GM19372 (cell line): ENCODE results near the gene KCNK18.
"Not testable (repeated sequence)": the region's sequence is repeated elsewhere in the genome, so short reads cannot be mapped to it uniquely, and the experiment has no call there.

Source experiments
- ATAC-seq: cut with Tn5 transposase; IDR thresholded peaks from one replicate; pipeline ENCODE4 v1.9.1; 2021; ENCODE audit warnings: mild to moderate bottlenecking, low read depth, moderate library complexity; ENCODE audit not compliant: unreplicated experiment

The KCNK18 gene

DNA sequence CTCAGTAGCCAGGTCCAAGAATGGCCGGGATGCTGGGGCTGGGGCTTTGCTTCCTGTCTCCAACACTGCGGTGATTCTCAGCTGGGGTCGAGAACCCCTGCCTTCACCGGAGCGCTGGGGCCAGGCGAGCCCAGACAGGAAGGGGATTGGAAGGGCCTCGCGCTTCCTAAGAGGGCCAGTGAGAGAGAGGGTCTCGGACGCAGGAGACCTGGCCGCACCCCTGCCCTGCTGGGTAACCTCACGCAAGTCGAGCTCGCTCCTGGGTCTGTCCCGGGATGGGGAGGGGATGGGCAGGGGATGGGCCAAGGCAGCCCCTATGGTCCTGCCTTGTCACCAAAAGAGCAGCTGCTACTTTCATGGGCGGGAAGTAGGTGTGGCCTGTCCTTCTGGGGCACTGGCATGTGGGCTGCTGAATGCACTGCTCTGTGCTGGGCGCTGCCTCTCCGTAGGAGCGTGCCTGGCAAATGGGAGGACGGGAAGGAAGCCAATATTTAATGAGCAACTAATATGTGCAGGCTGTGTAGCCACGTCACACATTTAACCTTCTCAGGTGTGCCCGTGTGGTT lies 20.0 kb downstream of the KCNK18 start:
- peak; percentile 11 for ATAC-seq

DNA sequence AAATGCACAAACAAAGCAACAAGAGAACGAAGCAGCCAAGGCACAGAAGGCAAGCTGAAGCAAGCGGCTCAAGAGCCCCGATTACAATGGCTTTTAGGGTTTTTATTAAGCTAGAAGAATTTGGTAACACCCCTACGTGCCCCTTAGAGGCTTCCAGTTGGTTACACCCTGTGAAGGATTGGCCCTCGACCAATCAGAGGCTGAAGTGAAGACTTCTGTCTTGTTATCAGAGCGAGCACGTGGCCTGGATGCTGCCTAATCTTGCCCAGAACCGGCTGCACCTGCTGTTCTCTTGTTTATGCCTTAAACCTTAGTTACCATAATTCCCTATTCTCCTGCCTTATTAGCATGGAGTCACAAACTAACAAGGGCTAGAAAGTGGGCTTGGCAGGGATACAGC lies 21.4 kb downstream of the KCNK18 start:
- ATAC-seq = no peak

DNA sequence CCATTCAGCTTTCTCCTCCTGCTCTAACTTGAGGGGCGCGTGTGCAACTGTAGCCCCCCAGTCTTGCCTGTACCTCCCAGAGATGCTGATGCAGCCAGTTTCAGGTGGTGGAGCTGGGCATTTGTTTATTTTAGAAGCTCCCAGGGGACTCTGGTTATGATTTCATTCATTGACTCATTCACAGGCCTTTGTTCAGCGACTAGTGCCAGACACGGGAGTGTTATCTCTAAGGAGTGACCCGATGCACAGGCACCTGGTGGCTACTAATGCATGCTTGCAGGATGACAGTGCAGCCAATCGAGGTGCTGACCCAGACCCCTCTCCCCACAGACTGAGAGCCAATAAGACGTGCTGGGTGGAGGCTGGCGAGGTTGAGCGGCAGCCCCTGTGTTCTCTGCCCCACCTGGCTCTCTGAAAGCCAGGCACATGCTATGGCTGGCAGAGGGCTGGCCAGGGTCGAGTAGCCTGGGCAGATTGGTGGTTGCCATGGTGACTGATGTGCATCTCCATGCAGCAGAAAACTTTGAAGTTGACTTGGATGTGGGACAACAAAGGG lies 23.9 kb downstream of the KCNK18 start:
- ATAC-seq = no peak

DNA sequence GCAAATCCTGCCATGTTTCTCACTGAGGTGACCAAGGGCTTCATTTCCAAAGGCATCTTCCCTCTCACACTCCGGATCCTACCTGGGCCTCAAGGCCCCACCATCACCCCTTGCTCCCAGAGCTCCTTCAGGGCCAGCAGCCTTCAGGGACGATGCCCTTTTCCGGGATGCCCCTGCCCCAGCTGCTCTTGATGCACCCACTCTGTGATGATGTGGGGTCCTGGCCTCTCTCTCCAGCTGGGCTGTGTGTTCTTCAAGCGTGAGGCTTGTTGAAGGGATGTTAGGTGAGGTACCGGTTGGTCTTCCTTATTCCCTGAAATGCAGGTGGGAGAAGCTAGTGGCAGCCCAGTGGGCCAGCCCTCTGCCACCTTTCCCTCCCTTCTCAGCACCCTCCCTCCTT lies 25.3 kb downstream of the KCNK18 start:
- ATAC-seq = no peak

DNA sequence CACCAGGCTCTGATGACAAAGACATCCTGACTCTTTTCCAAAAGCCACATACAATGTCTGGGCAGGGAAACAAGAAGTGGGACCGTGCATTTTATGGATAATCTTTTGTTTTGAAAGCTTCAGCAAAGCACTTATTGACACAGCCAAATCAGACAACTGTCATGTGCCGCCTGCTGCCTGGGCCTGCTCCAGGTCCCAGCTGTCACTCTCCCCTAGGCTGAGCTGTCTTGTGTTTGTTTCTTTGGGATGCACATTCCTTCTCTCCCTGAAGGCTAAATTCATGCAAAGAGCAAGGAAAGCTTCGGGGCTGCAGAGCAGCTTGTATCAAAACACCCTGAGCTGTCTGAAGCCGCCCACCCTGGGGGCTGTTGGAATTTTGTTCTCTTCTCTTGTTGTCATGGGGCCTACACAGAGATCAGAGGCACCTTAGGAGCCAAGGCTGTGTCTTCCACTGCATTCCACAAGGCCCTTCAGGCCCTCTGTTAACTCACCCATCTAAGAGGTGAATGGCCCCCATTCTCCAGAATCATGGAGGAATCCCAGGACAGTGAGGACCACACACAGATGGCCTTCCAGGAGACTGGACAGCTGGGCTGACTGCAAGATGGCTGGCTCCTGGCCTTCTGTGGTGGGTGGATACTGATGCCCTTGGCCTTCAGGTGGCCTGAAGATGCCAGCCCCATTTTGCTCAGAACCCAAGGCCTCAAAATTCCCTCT lies 25.8 kb downstream of the KCNK18 start:
- no peak for ATAC-seq

DNA sequence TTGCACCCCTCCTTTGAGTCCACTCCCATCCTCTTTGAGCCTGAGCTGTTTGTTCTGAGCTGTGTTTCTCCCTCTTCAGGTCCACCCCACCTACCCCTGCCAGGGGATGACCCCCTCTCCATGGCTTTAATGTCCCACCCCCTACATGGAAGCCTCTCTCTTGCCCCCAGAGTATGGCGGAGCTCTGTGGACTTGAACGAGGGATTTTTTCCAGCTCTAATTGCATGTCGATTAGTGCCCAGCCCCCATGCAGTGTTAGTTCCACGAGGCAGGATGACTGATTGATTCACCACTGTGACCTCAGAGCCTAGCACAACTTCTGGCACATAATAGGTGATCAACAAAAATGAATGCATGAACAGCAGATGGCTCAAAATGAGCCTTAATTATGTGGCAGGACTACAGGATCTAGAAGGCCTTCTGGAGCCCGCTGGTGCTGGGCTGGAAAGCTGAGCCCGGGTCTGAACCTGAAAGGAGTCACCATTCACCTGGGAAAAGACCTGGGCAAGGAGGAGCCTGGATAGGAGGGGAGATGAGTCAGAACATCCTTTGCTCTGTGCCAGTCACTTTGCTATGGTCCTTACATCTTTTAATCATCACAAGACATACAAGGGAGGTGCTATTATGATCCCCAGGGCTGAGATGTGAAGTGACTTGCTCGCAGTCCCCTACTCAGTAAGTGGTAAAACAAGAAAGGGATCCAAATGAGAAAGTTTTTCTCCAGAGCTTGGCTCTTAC lies 26.6 kb downstream of the KCNK18 start:
- ATAC-seq = no peak

DNA sequence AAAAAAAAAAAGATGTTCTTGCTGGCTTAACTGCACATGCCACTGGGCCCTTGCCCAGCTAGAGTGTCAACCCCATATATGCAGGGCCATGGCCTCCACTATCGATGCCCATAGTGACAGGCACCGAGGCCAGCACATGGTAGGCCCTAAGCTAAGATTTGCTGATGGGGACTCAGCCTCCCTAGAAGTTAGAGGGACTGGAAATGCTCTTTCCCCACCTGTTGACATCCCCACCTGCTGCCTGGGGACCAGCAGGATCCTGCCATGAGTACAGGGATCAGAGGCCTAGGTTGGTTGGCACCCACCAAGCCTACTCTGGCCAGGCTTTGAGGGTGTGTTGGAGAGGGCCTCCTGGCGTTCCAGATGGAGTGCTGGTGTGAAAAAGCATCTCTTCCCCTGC lies 27.6 kb downstream of the KCNK18 start:
- no peak for ATAC-seq

DNA sequence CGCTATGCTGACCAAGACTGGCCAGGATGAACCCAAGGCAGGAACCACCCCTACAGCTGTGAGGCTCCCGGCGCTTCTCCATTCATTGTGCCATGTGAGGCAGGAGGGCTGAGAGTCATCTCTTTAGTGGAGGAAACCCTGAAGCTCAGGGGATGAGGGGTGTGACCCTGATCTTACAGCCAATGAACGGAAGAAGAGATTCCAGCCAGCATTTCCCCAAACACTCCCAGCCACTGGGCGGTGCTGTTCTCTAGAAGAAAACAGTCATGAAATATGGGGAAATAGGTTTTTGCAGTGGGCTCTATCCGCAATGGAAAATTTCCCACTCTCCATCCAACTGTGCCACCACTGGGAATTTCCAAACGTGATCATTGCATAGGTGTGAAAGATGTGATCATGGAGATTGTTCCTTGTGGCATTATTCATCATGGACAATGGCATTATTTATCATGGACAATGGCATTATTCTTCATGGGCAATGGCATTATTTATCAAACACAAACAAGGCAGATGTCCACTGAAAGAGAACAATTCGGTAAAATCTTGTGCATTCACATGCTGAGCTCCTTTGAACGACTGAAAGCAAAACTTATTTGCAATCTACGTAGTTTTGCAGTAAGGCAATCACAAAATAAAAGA lies 29.6 kb downstream of the KCNK18 start:
- no peak for ATAC-seq

DNA sequence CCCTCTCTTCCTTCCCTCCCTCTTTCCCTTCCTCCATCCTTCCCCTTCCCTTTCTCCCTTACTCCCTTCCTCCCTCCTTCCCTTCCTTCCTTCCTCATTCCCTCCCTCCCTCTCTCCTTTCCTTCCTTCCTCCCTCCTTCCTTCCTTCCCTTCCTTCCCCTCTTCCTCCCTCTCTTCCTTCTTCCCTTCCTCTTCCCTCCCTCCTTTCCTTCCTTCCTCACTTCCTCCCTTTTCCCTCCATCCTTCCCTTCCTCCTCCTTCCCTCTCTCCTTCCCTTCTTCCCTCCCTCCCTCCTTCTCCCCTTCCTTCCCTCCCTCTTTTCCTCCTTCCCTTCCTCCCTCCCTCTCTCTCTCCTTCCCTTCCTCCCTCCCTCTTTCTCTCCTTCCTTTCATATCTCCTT lies 30.9 kb downstream of the KCNK18 start:
- no peak for ATAC-seq

DNA sequence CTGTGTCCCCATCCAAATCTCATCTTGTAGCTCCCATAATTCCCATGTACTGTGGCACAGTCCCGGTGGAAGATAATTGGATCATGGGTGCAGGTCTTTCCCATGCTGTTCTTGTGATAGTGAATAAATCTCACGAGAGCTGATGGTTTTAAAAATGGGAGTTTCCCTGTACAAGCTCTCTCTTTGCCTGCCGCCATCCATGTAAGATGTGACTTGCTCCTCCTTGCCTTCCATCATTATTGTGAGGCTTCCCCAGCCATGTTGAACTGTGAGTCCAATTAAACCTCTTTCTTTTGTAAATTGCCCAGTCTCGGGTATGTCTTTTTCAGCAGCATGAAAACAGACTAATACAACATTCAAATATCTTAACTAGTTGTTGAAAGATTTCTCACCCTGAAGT lies 32.8 kb downstream of the KCNK18 start:
- ATAC-seq = not testable (repeated sequence)

DNA sequence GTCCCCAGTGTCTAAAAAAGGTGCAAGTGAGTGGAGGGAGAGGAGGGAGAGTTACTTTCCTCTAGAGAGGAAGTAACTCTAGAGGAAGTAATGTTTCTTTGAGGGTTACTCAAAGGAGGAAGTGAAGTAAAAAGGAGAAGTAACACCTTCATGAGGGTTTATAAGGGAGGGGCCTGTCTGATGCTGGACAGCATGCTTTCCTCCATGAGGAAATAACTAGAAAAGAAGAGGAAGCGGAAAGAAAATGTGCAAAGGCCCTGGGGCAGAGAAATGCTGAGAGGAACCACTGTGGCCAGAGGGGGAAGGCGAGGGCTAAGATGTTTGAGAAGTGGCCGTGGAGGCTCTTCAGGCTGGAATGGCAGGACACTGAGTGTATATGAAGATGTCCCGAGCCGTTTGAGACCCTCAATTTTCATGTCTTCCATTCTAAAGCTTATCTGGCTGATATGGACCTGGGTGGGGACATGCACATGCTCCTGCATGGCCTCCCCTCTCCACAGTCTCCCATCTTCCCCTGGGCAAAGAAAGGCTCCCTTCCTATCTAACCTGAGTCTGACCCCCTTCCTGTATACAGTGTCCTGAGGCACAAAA lies 40.2 kb downstream of the KCNK18 start:
- peak; percentile 57 for ATAC-seq

DNA sequence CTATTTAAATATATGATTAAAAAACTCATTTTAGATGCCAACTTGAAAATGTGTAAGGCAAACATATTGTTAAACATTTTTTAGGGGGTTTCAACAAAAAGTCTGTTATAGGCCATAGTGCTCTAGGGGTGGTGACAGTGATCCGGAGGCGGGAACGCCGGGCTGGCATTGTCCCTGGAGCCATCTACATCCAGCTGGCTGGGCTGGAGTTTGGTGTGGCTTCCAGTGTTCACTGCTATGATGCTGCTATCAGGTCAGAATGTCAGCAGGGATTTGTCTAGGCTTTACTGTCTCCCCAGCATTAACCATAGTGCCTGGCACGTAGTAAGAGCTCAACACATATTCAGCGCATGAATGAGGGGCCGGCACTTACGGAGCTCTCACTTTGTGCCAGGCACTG lies 41.8 kb downstream of the KCNK18 start:
- no peak for ATAC-seq

DNA sequence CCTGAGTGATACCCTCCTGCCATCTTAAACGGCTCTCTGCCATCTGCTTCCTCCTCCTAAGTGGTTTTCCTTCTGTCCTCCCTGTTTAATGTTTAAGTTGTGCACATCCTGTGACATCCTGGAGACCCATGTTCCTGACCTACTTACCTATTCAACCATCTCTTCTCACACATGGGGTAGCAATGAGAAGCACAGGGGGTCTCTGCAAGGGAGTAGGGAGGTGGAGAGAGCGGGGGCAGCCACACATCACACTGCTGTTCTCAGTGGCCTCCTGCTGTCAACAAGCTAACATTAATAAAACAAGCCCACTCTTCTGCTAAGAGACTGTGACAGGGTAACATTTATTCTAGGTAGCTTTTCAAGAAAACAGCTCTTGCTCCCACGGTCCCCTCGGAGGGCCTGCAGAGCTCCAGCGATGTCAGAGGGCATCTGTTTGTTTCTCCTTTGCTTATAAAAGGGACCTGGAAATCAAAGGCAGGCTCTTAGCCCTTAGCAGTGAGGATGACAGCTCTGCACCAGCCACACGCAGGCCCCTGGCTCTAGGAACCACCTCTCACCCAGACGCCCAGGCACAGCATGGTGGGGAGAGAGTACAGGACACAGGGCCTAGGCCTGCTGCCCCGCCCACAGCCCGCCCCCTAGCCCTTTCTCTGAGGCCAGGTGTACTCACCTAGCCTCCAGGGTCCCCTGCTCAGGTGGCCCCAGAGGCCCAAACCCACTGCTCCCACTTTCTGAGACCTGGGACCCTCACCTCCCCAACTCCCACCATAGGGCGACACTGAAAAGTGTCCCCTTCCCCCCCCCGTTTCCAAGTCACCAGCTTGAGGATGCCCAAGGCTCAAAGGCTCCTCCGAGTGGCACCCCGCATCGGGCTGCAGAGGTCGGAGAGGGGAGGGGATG lies 42.7 kb downstream of the KCNK18 start:
- ATAC-seq = no peak

DNA sequence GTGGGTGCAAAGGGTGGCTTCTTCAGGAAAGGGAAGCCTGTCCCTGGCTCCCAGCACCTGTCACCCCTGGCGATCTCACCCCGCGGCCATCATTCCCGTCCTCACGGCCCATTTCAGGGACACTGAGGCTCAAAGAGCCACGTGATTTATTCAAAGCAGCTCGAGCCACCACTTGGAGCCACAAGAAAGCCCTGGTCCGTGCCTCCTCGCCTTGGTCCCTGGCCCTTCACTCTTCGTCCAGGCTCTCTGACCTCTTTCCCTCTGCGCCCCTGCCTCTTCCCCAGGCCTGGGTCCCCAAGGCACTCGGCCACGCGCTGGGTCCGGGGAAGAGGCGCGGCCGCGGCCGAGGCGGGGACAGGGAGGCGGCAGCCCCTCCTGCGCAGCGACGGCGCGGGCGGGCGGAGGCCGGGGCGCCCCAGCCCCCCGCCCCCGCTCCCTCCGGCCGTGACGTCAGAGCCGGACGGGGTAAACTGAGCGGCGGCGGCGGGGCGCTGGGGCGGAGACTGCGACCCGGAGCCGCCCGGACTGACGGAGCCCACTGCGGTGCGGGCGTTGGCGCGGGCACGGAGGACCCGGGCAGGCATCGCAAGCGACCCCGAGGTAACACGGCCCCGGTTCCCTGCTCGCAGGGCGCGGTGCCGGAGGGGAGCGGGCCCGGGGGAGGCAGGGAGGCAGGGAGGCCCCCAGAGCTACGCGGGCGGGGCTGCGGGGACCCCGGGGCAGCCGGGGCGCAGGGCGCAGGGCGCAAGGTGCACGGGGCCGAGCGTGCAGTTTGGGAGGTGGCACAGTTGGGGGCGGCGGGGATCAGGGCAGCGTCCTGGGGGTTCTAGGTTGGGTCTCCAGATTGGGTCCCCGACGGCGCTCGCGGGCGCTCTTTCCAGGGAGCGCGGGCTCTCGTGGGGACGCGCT lies 43.6 kb downstream of the KCNK18 start, which contains the start of gene SLC18A2:
TSS of gene SLC18A2 (plus strand) at position 494 of the 909 bp plus-strand sequence. CDS start 580 bp downstream, outside the sequence.
- no peak for ATAC-seq

DNA sequence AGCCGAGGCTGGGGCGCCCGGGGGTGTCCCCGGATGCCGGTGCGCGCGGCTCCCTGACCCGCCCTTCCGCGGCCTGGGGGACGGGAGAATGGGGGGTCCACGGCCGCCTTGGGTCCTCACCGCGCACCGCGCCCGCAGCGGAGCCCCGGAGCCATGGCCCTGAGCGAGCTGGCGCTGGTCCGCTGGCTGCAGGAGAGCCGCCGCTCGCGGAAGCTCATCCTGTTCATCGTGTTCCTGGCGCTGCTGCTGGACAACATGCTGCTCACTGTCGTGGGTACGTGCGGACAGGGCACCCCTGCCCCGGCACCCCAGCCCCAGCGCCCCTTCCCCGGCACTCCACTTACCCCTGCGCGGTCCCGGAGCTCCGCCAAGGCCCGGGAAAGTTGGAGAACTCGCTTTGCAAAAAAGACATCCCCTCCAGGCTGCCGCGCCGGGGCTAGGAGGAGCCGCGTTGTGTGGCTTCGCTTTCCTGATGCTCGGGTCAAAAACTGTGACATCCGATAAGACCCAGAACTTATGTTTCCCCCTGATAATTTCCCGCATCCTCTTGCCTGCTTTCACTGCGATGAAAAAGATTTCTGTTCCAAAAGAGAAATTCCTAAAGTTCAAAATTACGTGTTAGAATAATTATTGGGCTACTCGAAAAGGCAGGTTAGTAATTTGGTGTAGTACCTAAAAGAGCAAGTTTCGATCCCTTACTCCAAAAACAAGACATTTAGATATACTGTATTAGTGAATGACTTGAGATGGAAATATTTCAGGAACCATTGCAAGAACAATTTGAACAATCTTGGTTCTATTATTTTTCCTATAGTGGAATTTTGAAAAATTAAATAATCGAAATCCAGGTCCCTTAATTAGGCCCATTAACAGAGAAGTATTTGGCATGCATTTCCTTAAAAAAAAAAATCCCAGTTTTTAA lies 44.5 kb downstream of the KCNK18 start:
- no peak for ATAC-seq

DNA sequence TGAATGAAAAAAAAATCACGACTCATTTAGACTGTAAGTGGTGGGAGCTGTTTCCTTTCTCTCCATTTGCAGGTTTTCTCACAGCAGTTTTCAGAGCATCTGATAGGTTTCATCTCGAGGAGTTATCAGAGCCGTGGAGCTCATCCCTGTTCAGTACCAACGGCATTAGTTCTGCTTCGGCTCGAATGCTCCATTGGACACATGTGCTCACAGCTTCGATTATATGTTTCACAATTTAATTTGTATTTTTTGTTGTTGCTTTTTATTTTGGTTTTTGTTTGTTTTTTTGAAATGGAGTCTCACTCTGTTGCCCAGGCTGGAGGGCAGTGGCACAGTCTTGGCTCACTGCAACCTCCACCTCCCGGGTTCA lies 45.2 kb downstream of the KCNK18 start:
- no peak for ATAC-seq

DNA sequence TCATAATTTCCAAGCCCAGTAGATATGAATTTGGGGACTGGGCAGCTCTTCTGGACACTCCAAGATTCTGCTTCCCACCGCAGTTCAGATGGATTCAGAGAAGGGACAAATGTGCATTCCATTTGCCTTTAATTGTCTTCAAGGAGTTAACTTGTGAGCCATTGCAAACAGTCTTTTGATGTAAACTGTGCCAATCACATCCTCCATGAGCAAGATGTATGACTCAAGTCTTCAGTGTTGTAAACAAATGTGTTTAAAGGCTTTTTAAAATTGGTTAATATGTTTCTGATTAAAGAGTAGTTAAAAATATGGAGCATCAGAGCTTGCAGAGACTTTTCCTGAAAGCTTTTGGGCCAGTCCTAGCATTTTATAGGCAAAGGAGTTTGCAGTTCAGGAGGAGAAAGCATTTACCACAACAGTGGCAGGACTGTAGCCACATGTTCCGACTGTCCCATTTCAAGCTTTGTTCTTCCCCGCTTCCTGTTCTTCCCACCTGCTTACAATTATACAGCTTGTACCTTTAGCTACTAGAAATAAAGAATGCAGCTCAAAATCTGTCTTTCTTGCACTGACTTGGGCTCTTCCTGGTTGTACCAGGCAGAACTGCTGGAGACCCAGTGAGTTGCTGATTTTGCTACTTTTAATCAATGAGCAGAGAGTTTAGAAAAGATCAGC lies 49.8 kb downstream of the KCNK18 start:
- no peak for ATAC-seq
